Left ventricle myocardium superior (tissue), 1 donor: ENCODE measurements around the gene DNMT3B. TPM values are rescaled to one million over a fixed set of nuclear protein-coding genes. Genes with fewer than 3 reads are reported as not detected.
A peak's percentile ranks its signal among the peaks of the same experiment; 100 is the strongest.
"Not testable (repeated sequence)": the region's sequence is repeated elsewhere in the genome, so short reads cannot be mapped to it uniquely, and the experiment has no call there.

Experiments used
- ATAC-seq: fragments of 200-7000 bp; cut with Tn5 transposase; one replicate; pipeline ENCODE4 v1.9.1; 2020; ENCODE audit warnings: mild to moderate bottlenecking, moderate library complexity
- DNase-seq: peaks from one replicate; pipeline ENCODE4 v3.0.0-alpha.2; 2020
- intact Hi-C: fragments of 100-400 bp; cut with micrococcal nuclease; formaldehyde crosslinking; loops from one replicate; pipeline ENCODE4 v1.11.0; 2022
- total RNA-seq: library from RNA; stranded (reverse); fragmentation: NEBNext Ultra II Directional; extraction: Animal tissue kit (Norgen Biotek cat#: 25700); gene quantifications from one replicate; pipeline ENCODE4 v1.2.1, GENCODE V29; 2021
- donor health status: DM: no; HTN: yes; CAD: no; lungs with severe emphysema.

The DNMT3B gene
- total RNA-seq, 1 donor from 2014 or later = 0.50 TPM

GRCh38 chr20:32761417-32761830 lies 761 bp upstream of the DNMT3B start:
- ATAC-seq = no peak
- intact Hi-C loops = no loop called here
- DNase-seq = no peak

- intact Hi-C loops = no loop called here
- ATAC-seq (peak; percentile 8), DNase-seq (no peak)
Measured at GRCh38 chr20:32762754-32763201, 593 bp downstream of the DNMT3B start.

GRCh38 chr20:32763202-32764004 lies 1.2 kb downstream of the DNMT3B start:
- intact Hi-C loops = no loop called here
- DNase-seq (no peak), ATAC-seq (no peak)

- DNase-seq = no peak
- intact Hi-C loops = no loop called here
- no peak for ATAC-seq
Measured at GRCh38 chr20:32764005-32764960, 2.1 kb downstream of the DNMT3B start.

GRCh38 chr20:32765230-32765875 lies 3.2 kb downstream of the DNMT3B start:
- intact Hi-C loops, DNase-seq, ATAC-seq: not testable (repeated sequence)

GRCh38 chr20:32767418-32768198 lies 5.4 kb downstream of the DNMT3B start:
- ATAC-seq (no peak), DNase-seq (no peak)
- intact Hi-C loops = no loop called here

GRCh38 chr20:32772046-32772445 lies 9.9 kb downstream of the DNMT3B start:
- intact Hi-C loops = no loop called here
- ATAC-seq (no peak), DNase-seq (no peak)

GRCh38 chr20:32773223-32773622 lies 11.0 kb downstream of the DNMT3B start:
- intact Hi-C loops = no loop called here
- no peak for DNase-seq
- ATAC-seq = no peak

- ATAC-seq = no peak
- intact Hi-C loops = no loop called here
- no peak for DNase-seq
Measured at GRCh38 chr20:32773855-32774254, 11.7 kb downstream of the DNMT3B start.

- ATAC-seq = no peak
- no peak for DNase-seq
- intact Hi-C loops = loop anchor here (5.0 kb wide), 1 partner anchor 103 kb away; the partner anchor contains the start of gene C20orf203
Measured at GRCh38 chr20:32775336-32775991, 13.3 kb downstream of the DNMT3B start.

- peak; percentile 39 for ATAC-seq
- intact Hi-C loops = loop anchor here (5.0 kb wide), 1 partner anchor 105 kb away; the partner anchor contains the start of gene C20orf203
- no peak for DNase-seq
Measured at GRCh38 chr20:32777177-32777956, 15.2 kb downstream of the DNMT3B start.

GRCh38 chr20:32779500-32780211 lies 17.5 kb downstream of the DNMT3B start:
- intact Hi-C loops = loop anchor here (5.0 kb wide), 1 partner anchor 107 kb away; the partner anchor contains the start of gene C20orf203
- no peak for DNase-seq
- no peak for ATAC-seq

GRCh38 chr20:32780278-32780677 lies 18.1 kb downstream of the DNMT3B start:
- intact Hi-C loops = no loop called here
- no peak for ATAC-seq

GRCh38 chr20:32780749-32781655 lies 18.8 kb downstream of the DNMT3B start:
- intact Hi-C loops = no loop called here
- no peak for ATAC-seq
- DNase-seq = no peak

More at GRCh38 chr20:32780278-32780677, 18.1 kb downstream of the DNMT3B start:
- DNase-seq = no peak

- intact Hi-C loops = no loop called here
Measured at GRCh38 chr20:32784369-32785080, 22.3 kb downstream of the DNMT3B start.

More at GRCh38 chr20:32784369-32785080, 22.3 kb downstream of the DNMT3B start:
- ATAC-seq (no peak), DNase-seq (no peak)
